Activated T-cell treated with anti-CD3 and anti-CD28 coated beads, Interleukin-2, amount 50 U/mL, for 72 hours (primary cell): ENCODE measurements around the gene HOXC11. TPM values are rescaled to one million over a fixed set of nuclear protein-coding genes. Genes with fewer than 3 reads are reported as not detected.

Experiments
- ATAC-seq, 2 donors: fragments of 150-1000 bp; cut with Tn5 transposase; replicated peaks in 1 of 2; 2 replicates each; pipeline ENCODE4 v1.10.0; 2021; ENCODE audit warnings: moderate library complexity in 2 of 2, mild to moderate bottlenecking in 1 of 2
- DNase-seq, 2 donors: peaks; one replicate each; pipeline ENCODE4 v3.0.0; 2021 to 2022; ENCODE audit warnings: mixed read lengths in 1 of 2
- H3K27ac Mint-ChIP-seq: one replicate; pipeline ENCODE4 v1.8.0; 2022; ENCODE audit warnings: mild to moderate bottlenecking, moderate library complexity, mixed read lengths
- H3K27me3 Mint-ChIP-seq: one replicate; pipeline ENCODE4 v1.8.0; 2022; ENCODE audit warnings: low read depth, mixed read lengths
- H3K36me3 Mint-ChIP-seq, 2 donors: one replicate each; pipeline ENCODE4 v1.8.0; 2022; ENCODE audit warnings: mixed read lengths in 2 of 2, mild to moderate bottlenecking in 1 of 2; ENCODE audit not compliant: insufficient read depth in 2 of 2
- H3K4me1 Mint-ChIP-seq: one replicate; pipeline ENCODE4 v1.8.0; 2022; ENCODE audit warnings: low read depth, mixed read lengths
- H3K4me3 Mint-ChIP-seq, 2 donors: one replicate each; pipeline ENCODE4 v1.8.0; 2022; ENCODE audit warnings: mild to moderate bottlenecking in 2 of 2, mixed read lengths in 2 of 2, moderate library complexity in 2 of 2
- H3K9me3 Mint-ChIP-seq, 2 donors: one replicate each; pipeline ENCODE4 v1.8.0; 2022; ENCODE audit warnings: mixed read lengths in 2 of 2
- total RNA-seq, 2 donors: library from RNA; stranded (reverse); gene quantifications; one replicate each; pipeline ENCODE4 v1.2.3, GENCODE V29; 2022

HOXC11 gene
- total RNA-seq, 2 donors from 2014 or later = not detected

DNA sequence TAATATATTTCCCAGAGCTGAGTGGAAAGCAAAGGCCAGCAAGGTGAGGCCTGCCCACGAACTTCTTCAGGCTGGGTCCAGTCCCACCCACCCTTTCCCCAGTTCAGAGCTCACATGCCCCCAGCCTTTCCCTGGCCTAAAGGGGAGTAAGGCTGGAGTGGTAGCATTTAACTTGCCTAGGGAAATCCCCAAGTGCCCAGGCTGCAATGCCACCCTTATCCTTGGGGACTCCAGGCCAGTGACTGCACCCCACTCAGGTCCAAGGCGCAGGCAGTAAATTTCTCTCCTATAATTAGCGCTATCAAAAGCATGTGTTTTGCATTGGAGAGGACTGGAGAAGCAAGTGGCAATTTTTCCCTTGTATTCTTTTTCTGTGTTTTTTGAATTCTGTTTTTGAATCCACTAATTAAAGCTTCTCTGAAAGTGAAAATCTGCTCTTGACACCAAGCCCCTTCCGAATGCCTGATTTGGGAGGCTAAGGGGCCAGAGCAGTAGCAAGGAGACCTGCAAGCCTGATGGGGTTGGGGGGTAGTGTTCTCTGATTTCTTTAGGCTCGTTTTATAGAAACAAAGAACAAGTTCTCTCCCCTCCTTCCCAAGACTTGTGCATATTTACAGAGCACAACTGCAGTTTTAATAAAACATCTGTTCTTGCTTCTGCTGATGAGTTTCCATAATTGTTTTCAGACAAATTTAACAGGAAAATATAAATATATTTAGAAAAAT, 51.8 kb downstream of the HOXC11 start:
- no peak overlapping the region for H3K27ac Mint-ChIP-seq
- no peaks in the 10 kb centered on the region for H3K9me3 Mint-ChIP-seq
- no peaks in the 10 kb centered on the region for H3K36me3 Mint-ChIP-seq
- H3K27me3 Mint-ChIP-seq = peaks cover 93% of the 10 kb centered on the region
- DNase-seq (no peak), ATAC-seq (no peak)
- H3K4me1 Mint-ChIP-seq = peaks cover 26% of the 10 kb centered on the region
- H3K4me3 Mint-ChIP-seq = no peak overlapping the region

DNA sequence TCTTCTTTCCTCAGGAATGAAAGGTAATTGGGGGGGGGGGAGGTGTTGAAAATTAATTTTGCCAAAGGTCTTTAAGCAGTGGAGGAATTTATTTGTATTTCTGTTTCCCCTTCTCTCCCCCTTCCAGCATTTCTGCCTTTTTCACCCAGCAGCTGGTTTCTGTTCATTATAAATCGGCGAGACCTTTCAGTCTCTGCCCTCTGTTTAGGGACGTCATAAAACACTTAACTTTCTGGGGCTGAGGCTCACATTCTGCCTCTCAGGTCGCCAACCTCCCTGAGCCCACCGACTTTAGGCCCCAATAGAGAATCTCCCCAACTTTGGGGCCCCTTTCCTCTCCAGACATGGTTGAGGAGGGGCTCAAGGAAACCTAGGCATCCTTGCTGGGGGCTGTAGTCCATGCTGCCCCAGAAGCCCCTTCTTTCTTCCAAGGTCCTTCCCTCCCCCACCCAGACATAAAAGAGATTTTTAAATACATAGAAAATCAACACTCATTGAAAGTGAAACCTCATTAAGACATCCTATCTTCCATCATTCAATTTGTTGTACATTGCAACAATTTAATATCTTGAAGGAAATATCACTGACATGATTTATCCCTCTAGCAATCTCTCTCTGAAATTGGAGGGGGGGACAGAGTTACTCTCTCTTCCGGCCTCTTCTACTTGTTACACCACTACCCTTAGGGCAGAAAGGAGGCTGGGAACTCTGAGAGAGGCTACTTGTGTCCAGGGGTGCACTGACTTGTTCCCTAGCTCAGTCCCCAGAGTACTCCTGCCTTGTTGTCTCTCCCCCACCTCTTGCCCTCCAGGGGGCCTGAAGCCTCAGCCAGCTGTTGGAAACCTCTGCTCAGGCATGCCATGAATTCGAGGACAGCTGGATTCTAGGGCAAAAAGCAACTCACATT, 52.8 kb downstream of the HOXC11 start:
- ATAC-seq = no peak
- DNase-seq = no peak

DNA sequence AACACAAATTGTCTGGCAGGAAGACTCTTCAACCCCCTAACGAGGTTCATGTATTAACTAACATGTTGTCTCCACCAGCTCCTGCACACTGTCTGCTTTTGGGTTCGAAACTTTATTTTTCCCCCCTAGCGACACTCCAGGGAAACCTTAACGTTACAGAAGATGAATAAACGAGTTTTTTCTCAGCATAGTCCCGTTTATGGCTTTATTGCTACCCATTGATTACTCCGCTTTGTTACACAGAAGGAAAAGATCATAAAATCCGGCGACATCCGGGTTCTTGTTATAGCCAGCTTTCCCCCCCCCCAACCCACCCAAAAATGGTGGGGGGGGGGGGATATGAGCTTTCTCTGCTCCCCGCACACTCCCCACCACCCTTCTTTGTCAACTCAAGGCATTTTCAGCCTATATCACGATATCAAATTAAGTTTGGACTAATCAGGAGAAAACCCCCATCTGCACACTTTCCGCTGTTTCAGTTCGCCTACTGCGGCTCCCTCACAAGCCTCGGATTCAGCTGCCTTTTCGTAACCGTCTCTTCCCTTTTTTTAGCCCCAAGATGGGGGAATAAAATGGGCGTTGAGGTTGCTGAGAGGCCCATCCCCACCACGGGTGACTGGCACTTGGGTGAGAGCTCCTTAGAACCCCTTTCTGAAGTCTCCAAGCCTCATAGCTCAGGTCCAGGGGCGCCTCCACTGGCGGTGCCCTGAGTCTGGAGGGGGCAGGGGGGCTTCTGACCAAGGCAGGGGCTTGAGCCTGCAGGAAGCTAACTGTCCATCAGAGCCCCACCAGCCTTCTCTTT, 53.9 kb downstream of the HOXC11 start:
- H3K4me3 Mint-ChIP-seq = peak overlapping the region; percentile 57 to 64
- peaks cover 22% of the 10 kb centered on the region for H3K4me1 Mint-ChIP-seq
- DNase-seq = no peak
- no peaks in the 10 kb centered on the region for H3K9me3 Mint-ChIP-seq
- ATAC-seq = no peak
- no peak overlapping the region for H3K27ac Mint-ChIP-seq
- H3K36me3 Mint-ChIP-seq = no peaks in the 10 kb centered on the region
- H3K27me3 Mint-ChIP-seq = peaks cover 95% of the 10 kb centered on the region

More for the DNA sequence above, 52.8 kb downstream of the HOXC11 start:
- Mint-ChIP-seq H3K27me3 (peaks cover 96% of the 10 kb centered on the region), H3K27ac (no peak overlapping the region), H3K4me3 (no peak overlapping the region), H3K4me1 (peaks cover 22% of the 10 kb centered on the region), H3K36me3 (no peaks in the 10 kb centered on the region), H3K9me3 (no peaks in the 10 kb centered on the region)

Other genes with a start within 250 kb of the HOXC11 start
- gene CALCOCO1, start 245.7 kb upstream of the HOXC11 start, total RNA-seq = 10 to 100 TPM; 60.1 to 71.3 TPM
- gene CISTR, start 221.1 kb upstream of the HOXC11 start, total RNA-seq = not detected
- gene HOXC13, start 34.3 kb upstream of the HOXC11 start, total RNA-seq = not detected
- gene HOXC12, start 18.2 kb upstream of the HOXC11 start, total RNA-seq = not detected
- gene HOTAIR, start 1.8 kb downstream of the HOXC11 start, total RNA-seq = not detected
- gene HOXC10, start 12.0 kb downstream of the HOXC11 start, total RNA-seq = not detected
- gene HOXC9, start 27.0 kb downstream of the HOXC11 start, total RNA-seq = not detected
- not detected for gene HOXC8, start 35.9 kb downstream of the HOXC11 start, total RNA-seq
- gene HOXC6, start 55.3 kb downstream of the HOXC11 start, total RNA-seq = not detected
- gene HOXC5, start 59.9 kb downstream of the HOXC11 start, total RNA-seq = not detected
- 1 to 10 TPM in 1 of 2 donors, under 1 TPM in 1; 1.00 to 1.1 TPM for gene HOXC4, start 80.7 kb downstream of the HOXC11 start, total RNA-seq
- 10 to 100 TPM; 21.4 to 24.9 TPM for gene SMUG1, start 215.9 kb downstream of the HOXC11 start, total RNA-seq